ENCODE data around the gene LTBP2. TPM values are rescaled to one million over a fixed set of nuclear protein-coding genes. Genes with fewer than 3 reads are reported as not detected.

LTBP2 gene
- total and polyA plus RNA-seq, 2 donors: 6.8 to 26.7 TPM

DNA sequence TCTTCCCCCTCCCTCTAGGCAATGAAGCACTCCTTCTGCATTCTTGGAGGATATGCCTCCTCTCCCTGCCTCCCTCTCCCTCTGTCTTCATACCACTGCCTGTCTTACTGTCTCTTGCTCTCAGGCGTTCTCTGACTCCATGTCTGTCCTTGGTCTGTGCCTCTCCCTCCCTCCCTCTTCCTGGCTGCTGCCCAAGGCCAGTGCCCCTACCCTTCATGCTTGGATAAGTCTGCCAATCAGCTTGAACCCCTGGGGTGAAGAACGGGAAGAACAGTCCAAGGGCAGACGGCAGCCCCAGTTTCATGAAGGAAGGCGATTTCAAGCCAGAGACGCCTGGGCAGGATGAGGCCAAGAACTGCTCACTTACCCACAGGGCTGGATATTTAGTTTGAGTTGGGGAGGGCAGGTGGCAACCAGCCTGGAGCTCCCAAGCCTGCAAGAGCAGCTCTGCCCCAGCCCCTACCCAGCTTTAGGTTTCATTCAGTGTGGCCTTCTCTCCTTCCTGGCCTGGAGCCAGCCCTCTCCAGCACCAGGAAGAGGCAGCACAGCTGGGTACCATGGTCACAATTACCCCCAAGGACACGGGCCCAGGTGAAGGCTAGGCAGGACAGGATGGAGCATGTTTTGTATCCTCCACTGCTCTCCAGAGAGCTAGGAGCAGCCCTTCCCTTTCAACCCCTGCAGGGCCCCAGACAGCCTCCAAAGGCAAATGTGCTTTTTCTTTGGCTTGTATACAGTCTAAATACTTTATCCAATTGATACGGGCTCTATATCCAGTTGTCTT, 35.8 kb upstream of the LTBP2 start:
- DNase-seq (ENCODE audit: extremely low spot score): peak; percentile 63
- Histone ChIP-seq H3K36me3 (ENCODE audit: insufficient read depth) (no peaks in the 10 kb centered on the region), H3K27ac (ENCODE audit: low read depth) (no peak overlapping the region), H3K4me1 (ENCODE audit: insufficient read depth) (no peaks in the 10 kb centered on the region), H3K4me3 (ENCODE audit: low read depth, low read length) (no peak overlapping the region)
- WGBS: 28% methylated on average over 7 of the region's 7 CpGs

DNA sequence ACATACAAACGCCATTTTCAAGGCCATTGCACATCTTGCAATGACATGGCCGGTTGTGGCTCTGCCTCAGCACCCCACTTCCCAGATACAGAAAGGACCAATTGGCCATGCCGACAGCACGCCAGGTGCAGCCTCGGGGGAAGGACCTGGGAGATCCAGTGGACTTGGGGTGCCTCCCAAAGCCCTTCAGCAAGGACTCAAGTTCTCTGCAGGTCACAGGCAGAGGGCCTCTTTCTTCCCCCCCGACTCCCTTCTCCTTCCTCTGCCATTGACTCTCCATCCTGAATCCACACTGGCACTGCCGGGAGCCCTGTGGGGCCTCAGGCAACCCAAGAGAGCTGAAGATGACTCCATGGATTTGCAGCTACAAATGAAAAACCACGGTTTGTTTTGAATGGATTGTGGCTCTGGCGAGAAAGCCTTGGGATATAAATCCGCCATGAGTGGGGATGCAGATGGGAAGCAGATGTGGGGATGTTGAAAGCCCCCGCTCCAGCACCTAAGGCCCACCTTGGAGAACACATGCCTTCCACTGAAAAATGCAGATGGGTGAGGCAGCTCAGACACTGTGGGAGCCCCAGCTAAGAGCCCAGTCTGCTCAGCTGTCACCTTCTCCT, 35.1 kb upstream of the LTBP2 start:
- H3K36me3 ChIP-seq (ENCODE audit: insufficient read depth): no peaks in the 10 kb centered on the region
- H3K4me3 ChIP-seq (ENCODE audit: low read depth, low read length): no peak overlapping the region
- DNase-seq (ENCODE audit: extremely low spot score): no peak
- no peak overlapping the region for H3K27ac ChIP-seq (ENCODE audit: low read depth)
- WGBS: 74% methylated on average over 11 of the region's 11 CpGs
- H3K4me1 ChIP-seq (ENCODE audit: insufficient read depth): no peaks in the 10 kb centered on the region

- Histone ChIP-seq H3K27ac (ENCODE audit: low read depth) (no peak overlapping the region), H3K4me1 (ENCODE audit: insufficient read depth) (no peaks in the 10 kb centered on the region), H3K4me3 (ENCODE audit: low read depth, low read length) (no peak overlapping the region), H3K36me3 (ENCODE audit: insufficient read depth) (no peaks in the 10 kb centered on the region)
- DNase-seq (ENCODE audit: extremely low spot score): no peak
- 69% methylated on average over 13 of the region's 13 CpGs for WGBS
Observed at GRCh38 chr14:74645756-74646470, 33.9 kb upstream of the LTBP2 start.

- no peak for DNase-seq (ENCODE audit: extremely low spot score)
- Histone ChIP-seq H3K36me3 (ENCODE audit: insufficient read depth) (no peaks in the 10 kb centered on the region), H3K4me3 (ENCODE audit: low read depth, low read length) (no peak overlapping the region), H3K4me1 (ENCODE audit: insufficient read depth) (no peaks in the 10 kb centered on the region), H3K27ac (ENCODE audit: low read depth) (no peak overlapping the region)
- 67% methylated on average over 5 of the region's 5 CpGs for WGBS
Observed at GRCh38 chr14:74645244-74645643, 33.2 kb upstream of the LTBP2 start.

DNA sequence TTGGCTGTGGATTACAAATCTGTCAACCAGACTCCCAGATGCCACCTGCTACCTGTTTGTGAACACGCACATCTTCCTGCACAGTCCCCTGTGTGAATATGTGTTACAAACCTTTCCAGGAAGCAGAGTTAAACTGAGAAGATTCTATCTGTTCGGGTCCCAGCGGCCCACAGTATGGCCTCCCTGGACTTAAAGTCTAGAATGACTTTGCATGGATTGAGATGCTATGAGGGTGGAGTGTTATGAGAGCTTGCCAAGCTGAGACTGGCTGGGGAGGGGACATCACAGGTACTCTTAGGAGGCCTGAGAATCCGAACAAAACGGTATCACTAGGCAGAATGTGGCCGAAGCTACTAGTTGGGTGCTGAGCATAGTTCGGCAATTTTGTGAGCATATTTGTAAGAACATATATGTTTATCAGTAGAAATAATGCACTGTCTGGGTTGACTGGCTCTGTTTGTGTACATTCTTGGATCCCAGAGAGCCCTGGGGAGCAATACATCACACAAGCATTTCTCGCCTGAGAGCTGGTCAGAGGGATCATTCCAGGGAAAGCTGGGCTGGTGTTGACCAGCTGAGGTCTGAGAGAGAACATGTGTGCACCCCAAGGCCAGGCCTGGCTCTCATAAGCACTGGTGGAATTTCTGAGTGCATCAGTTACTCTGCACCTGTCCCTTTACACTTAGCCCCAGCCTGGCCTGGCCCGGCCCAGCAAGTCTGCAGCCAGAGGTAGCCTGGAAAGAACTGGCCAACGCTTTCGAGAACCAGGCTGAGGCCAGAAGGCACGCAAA, 29.8 kb upstream of the LTBP2 start:
- Histone ChIP-seq H3K27ac (ENCODE audit: low read depth) (no peak overlapping the region), H3K4me3 (ENCODE audit: low read depth, low read length) (no peak overlapping the region), H3K36me3 (ENCODE audit: insufficient read depth) (no peaks in the 10 kb centered on the region), H3K4me1 (ENCODE audit: insufficient read depth) (no peaks in the 10 kb centered on the region)
- WGBS: 75% methylated on average over 12 of the region's 12 CpGs
- no peak for DNase-seq (ENCODE audit: extremely low spot score)

- Histone ChIP-seq H3K4me1 (ENCODE audit: insufficient read depth) (no peaks in the 10 kb centered on the region), H3K27ac (ENCODE audit: low read depth) (no peak overlapping the region), H3K4me3 (ENCODE audit: low read depth, low read length) (no peak overlapping the region), H3K36me3 (ENCODE audit: insufficient read depth) (no peaks in the 10 kb centered on the region)
- WGBS: 85% methylated on average over 1 of the region's 1 CpG
- no peak for DNase-seq (ENCODE audit: extremely low spot score)
Observed at GRCh38 chr14:74638966-74639365, 26.9 kb upstream of the LTBP2 start.

GRCh38 chr14:74638066-74638465, 26.0 kb upstream of the LTBP2 start:
- DNase-seq (ENCODE audit: extremely low spot score): no peak
- Histone ChIP-seq H3K36me3 (ENCODE audit: insufficient read depth) (no peaks in the 10 kb centered on the region), H3K4me1 (ENCODE audit: insufficient read depth) (no peaks in the 10 kb centered on the region), H3K4me3 (ENCODE audit: low read depth, low read length) (no peak overlapping the region), H3K27ac (ENCODE audit: low read depth) (no peak overlapping the region)
- 66% methylated on average over 7 of the region's 7 CpGs for WGBS

- Histone ChIP-seq H3K36me3 (ENCODE audit: insufficient read depth) (no peaks in the 10 kb centered on the region), H3K4me3 (ENCODE audit: low read depth, low read length) (no peak overlapping the region), H3K27ac (ENCODE audit: low read depth) (no peak overlapping the region), H3K4me1 (ENCODE audit: insufficient read depth) (no peaks in the 10 kb centered on the region)
- 64% methylated on average over 3 of the region's 3 CpGs for WGBS
- DNase-seq (ENCODE audit: extremely low spot score): no peak
Observed at GRCh38 chr14:74637178-74637550, 25.1 kb upstream of the LTBP2 start.

GRCh38 chr14:74636424-74637177, 24.6 kb upstream of the LTBP2 start:
- Histone ChIP-seq H3K27ac (ENCODE audit: low read depth) (no peak overlapping the region), H3K4me3 (ENCODE audit: low read depth, low read length) (no peak overlapping the region), H3K4me1 (ENCODE audit: insufficient read depth) (no peaks in the 10 kb centered on the region), H3K36me3 (ENCODE audit: insufficient read depth) (no peaks in the 10 kb centered on the region)
- DNase-seq (ENCODE audit: extremely low spot score): no peak
- 71% methylated on average over 10 of the region's 10 CpGs for WGBS

DNA sequence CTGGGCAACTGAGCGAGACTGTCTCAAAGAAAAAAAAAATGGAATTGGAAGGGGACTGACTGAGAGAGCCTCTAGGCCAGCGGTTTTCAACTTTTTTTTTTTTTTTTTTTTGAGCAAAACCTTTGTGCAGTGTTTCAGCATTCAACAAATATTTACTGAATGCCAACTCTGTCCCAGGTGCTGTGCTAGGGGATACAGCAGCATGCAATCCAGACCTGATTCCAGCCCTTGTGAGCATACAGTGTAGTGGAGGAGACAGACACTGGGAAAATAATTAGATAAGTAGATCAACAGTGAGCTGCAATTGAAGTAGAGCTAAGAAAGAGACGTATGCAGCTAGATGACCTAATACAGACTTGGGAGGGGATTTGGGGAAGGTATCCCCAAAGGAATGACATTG, 23.8 kb upstream of the LTBP2 start:
- no peaks in the 10 kb centered on the region for H3K36me3 ChIP-seq (ENCODE audit: insufficient read depth)
- H3K4me1 ChIP-seq (ENCODE audit: insufficient read depth): no peaks in the 10 kb centered on the region
- DNase-seq (ENCODE audit: extremely low spot score): no peak
- H3K4me3 ChIP-seq (ENCODE audit: low read depth, low read length): no peak overlapping the region
- H3K27ac ChIP-seq (ENCODE audit: low read depth): no peak overlapping the region
- WGBS: 82% methylated on average over 3 of the region's 3 CpGs

DNA sequence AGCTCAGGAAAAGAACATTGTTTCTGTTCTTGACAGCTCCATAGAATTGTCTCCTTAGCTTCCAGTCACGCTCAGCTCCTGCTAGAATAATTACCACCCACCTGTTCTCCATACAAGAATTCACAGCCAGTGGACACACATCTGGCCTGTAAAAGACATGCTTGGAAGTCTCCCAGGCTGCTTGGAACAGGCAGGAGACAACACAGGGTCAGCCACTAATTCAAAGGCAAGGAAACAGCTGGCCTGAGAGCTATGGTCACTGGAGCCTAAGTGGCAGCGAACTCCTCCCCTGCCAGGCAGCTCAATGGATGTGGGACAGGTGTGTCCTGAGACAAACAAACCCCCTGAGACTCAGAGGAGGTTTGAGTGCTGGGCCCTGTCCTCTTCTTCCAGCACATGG, 22.9 kb upstream of the LTBP2 start:
- no peaks in the 10 kb centered on the region for H3K4me1 ChIP-seq (ENCODE audit: insufficient read depth)
- 67% methylated on average over 2 of the region's 2 CpGs for WGBS

DNA sequence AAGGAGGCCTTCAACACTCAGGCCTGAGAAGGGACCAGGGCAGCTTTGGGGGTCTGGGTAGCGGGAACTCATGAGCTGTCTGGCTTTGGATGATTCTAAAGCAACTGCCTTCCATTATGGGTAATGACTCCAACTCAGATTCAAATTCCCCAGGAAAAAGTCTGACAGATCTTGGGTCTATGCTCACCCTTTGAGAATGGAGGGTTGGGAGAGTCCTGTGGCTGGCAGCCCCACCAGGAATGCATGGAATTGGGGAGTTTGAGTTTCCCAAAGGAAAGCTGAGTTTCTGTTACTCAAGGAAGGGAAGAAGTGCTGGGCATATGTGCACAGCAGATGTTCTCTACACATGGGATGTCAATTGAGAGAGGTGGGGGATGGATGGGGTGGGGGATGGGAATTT, 22.4 kb upstream of the LTBP2 start:
- Histone ChIP-seq H3K36me3 (ENCODE audit: insufficient read depth) (no peaks in the 10 kb centered on the region), H3K4me1 (ENCODE audit: insufficient read depth) (no peaks in the 10 kb centered on the region), H3K27ac (ENCODE audit: low read depth) (no peak overlapping the region), H3K4me3 (ENCODE audit: low read depth, low read length) (no peak overlapping the region)
- no peak for DNase-seq (ENCODE audit: extremely low spot score)
- 96% methylated on average over 1 of the region's 1 CpG for WGBS

More for the DNA sequence above, 22.9 kb upstream of the LTBP2 start:
- Histone ChIP-seq H3K36me3 (ENCODE audit: insufficient read depth) (no peaks in the 10 kb centered on the region), H3K27ac (ENCODE audit: low read depth) (no peak overlapping the region), H3K4me3 (ENCODE audit: low read depth, low read length) (no peak overlapping the region)
- no peak for DNase-seq (ENCODE audit: extremely low spot score)

Data from urinary bladder (tissue), 4 donors.